ENCODE data around the gene ITK.
A peak's percentile ranks its signal among the peaks of the same experiment; 100 is the strongest.
"Not testable (repeated sequence)": the region's sequence is repeated elsewhere in the genome, so short reads cannot be mapped to it uniquely, and the experiment has no call there.

The ITK gene

GRCh38 chr5:157168286-157168685 is 12.4 kb upstream of the ITK start:
- no peak for DNase-seq

- DNase-seq, result peak in 3 of 4 experiments; percentile 13 to 61 (median 47)
These were observed 8.2 kb upstream of the ITK start for GRCh38 chr5:157172403-157172802.

GRCh38 chr5:157175071-157175612 is 5.5 kb upstream of the ITK start:
- no peak for DNase-seq

DNA sequence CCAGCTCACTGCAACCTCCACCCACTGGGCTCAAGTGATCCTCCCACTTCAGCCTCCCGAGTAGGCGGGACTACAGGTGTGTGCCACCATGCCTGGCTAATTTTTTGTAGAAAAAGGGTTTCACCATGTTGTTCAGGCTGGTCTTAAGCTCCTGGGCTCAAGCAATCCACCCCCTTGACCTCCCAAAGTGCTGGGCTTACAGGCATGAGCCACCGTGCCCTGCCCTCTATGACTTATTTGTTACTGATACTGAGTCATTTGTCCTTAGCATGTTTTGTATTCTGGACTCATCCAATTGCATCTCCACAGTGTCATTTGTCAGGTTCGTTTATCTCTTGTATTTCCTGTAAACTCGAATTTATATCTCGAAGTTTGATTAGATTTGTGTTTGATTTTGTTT is 2.7 kb upstream of the ITK start:
- no peak for DNase-seq

DNA sequence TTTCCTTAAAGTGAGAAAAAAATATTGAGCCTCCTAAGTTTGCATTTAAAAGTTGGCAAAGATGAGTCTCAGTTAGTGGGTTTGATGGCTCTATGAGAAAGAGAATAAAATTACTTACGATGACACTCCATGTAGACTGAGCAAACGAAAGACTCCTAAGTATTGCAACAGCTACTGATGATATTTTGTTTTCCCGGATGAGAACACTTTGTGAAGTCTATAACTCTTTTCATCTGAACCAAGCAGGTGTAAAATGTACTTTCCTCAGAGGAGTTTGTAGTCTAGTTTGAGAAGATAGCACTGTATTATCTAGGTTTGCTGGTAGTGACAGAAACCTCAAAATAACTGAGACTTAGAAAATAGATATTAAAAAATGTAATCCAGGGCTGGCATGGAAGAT is 1.7 kb upstream of the ITK start:
- DNase-seq, result no peak

DNA sequence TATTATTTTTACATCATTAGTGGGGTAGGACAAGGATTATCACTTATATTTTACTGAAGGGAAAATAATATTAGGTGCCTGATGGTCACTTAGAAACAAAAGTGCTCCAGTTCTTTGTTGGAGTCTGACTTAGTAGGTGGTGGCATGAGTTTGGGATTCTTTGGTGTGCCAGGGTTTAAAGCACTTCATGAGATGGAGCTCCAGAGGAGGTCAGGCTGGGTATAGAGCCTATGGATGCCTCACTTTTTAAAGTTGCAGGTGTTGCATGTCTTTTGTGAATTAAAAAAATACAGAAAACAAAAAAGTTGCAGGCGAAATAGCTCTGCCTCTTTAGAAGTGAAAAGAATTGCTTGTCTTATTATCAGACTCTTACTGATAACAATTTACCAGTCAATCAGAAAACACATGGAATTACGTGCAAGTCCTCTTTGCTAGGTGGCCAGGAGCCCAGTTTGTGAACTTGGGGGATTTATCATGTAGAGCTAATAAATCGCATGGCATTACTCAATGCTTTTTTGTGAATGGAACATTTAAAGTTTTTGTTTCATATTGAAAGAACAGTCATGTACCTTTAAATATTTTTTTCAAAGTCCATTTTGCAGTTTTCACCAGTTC is 1.6 kb downstream of the ITK start:
- DNase-seq, result no peak

- no peak for DNase-seq
These were observed 3.6 kb downstream of the ITK start for GRCh38 chr5:157184117-157184670.

- not testable (repeated sequence) for DNase-seq
These were observed 4.5 kb downstream of the ITK start for GRCh38 chr5:157185122-157185521.

DNA sequence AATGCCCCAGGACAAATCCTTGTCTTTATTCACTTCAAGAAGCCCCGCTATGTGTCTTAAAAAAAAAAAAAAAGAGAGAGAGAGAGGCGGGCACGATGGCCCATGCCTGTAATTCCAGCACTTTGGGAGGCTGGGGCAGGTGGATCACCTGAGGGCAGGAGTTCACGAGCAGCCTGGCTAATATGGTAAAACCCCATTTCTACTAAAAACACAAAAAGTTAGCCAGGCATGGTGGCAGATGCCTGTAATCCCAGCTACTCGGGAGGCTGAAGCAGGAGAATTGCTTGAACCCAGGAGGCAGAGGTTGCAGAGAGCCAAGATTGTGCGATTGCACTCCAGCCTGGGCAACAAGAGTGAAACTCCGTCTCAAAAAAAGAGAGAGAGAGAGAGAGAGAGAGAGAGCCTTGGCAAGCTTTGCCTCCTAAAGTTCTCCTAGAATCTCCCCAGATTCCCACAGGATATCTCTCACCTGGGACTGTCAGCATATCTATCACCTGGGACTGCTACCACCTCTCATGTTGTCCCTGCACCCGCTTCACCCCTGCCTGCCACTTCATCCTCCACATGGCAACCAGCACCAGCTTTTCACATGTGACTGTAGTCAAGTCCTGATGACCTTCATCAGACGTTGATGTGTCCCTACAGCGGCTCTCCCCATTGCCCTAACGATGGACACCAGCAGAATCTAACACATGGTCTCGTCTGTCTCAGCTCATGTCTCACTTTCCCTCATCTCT is 5.8 kb downstream of the ITK start:
- DNase-seq, result no peak

GRCh38 chr5:157187046-157187754 is 6.6 kb downstream of the ITK start:
- DNase-seq, result no peak

DNA sequence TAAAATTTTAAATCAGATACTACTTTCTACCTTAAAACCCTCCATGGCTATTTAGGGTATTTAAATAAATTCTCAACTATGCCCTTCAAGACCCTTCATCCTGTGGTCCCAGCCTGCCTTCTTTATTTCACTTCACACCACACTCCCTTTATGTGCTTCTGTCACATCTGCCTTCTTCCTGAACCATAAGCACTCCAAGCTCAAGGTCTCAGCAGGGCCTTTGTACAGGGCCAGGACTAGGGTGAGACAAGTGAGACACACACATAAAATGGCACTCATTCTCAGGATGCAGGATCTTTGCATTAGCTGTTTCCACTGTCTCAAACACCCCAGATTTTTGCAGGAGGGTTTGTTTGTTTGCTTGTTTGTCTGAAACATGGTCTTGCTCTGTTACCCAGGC is 7.6 kb downstream of the ITK start:
- DNase-seq, result no peak

GRCh38 chr5:157189223-157189622 is 8.6 kb downstream of the ITK start:
- no peak for DNase-seq

DNA sequence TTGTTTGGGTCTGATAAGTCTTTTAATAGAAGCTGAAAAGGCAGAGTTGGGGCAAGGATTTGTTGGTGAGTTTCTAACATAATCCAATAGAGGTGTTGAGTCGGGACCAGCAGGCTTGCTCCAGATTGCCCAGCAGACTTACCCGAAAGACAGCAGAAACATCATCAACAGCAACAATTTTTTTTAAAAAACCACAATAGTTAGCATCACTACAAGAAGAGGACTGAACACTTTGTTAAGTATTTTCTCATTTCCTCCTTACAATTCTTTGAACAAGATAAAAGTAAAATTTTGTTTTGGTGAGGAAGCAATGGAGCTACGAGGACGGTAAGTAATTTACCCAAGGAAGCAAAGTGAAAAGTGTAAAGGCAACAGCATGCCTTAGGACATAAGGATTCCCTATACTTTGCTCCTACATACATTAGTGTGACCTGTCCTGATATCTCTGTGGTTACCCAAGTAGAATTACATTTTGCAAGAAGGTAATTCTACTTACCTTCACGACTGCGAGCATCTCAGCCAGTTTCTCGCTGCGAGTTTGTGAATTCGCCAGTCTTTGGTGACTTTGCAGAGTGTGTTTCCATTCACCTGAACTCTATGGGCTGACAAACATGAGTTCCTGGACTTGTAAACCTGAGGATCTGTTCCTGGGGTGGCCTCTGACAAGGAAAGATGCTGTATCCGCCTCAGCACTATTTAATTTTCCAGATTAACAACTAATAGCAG is 13.2 kb downstream of the ITK start:
- DNase-seq, result no peak

DNA sequence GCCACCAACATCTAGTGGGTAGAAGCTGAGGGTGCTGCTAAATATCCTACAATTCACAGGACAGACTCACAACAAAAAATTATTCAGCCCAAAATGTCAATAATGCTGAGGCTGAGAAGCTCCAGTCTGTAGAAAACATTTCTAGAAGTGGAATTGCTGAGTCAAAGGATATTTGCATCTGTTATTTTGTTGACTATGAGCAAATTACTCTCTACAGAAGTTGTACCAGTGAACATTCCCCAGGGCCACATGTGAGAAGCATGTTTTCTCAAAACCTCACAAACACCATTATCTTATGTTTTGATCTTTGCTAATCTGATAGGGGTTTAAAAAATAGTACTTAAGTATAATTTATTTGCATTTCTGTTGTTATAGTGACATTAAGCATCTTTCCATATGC is 15.4 kb downstream of the ITK start:
- no peak for DNase-seq

- DNase-seq, result no peak
These were observed 16.4 kb downstream of the ITK start for GRCh38 chr5:157197086-157197485.

GRCh38 chr5:157198277-157198986 is 17.8 kb downstream of the ITK start:
- no peak for DNase-seq

GRCh38 chr5:157201857-157202256 is 21.2 kb downstream of the ITK start:
- DNase-seq, result no peak

DNA sequence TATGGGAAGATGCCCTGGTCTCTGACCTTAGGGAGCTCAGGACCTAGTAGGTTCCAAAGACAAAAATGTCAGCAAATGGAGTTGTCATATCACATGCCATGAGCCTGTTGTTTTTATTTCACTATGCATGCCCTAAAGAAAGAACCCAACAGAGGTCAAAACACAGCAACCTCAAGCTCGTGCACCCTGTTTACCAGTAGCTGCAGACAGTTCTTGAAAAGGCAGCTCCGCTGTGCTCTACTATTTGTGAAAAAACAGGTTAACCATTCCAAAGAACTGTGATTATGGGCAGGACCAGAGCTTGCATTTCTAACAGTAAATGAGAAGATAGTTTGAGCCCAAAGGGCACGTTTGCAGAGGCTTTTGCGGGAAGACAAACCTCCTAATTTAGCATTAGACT is 22.8 kb downstream of the ITK start:
- no peak for DNase-seq

GRCh38 chr5:157204765-157205164 is 24.1 kb downstream of the ITK start:
- DNase-seq, result no peak

- DNase-seq, result no peak
These were observed 25.1 kb downstream of the ITK start for GRCh38 chr5:157205708-157206107.

- not testable (repeated sequence) for DNase-seq
These were observed 30.0 kb downstream of the ITK start for GRCh38 chr5:157210652-157211051.

- no peak for DNase-seq
These were observed 31.7 kb downstream of the ITK start for GRCh38 chr5:157212307-157212706.
